B cell (primary cell): ENCODE data around the gene IL1RAP. TPM values are rescaled to one million over a fixed set of nuclear protein-coding genes. Genes with fewer than 3 reads are reported as not detected.

ENCODE experiments used
- ATAC-seq: fragments of 200-7000 bp; cut with Tn5 transposase; one replicate; pipeline ENCODE4 v1.10.0; 2021; ENCODE audit warnings: low read depth, mild to moderate bottlenecking, moderate number of reproducible peaks, moderate library complexity
- CTCF ChIA-PET: fragments of 350-600 bp; sonication (Branson Sonifier 250); formaldehyde crosslinking; loops from one replicate; lab custom pipeline; 2021; ENCODE audit warnings: antibody characterized with exemption, inconsistent platforms; lab: Charles Lee
- POLR2A ChIA-PET: fragments of 350-600 bp; sonication (Branson Sonifier 250); formaldehyde crosslinking; loops from one replicate; lab custom pipeline; 2021; ENCODE audit warnings: antibody characterized with exemption; lab: Charles Lee
- DNase-seq: peaks from one replicate; pipeline ENCODE4 v3.0.0; 2013
- H2AFZ ChIP-seq: 2 replicates; pipeline ENCODE4 v1.6.1; 2012; ENCODE audit warnings: mild to moderate bottlenecking, low read depth, low read length; ENCODE audit not compliant: insufficient read depth, poor library complexity, severe bottlenecking
- H3K27ac ChIP-seq, 2 donors: 1 replicate in 1 of 2; 2 replicates in 1 of 2; pipeline ENCODE4 v1.5.1; 2012 to 2013; ENCODE audit warnings: low read length in 2 of 2, mild to moderate bottlenecking in 2 of 2, moderate library complexity in 1 of 2
- H3K27me3 ChIP-seq, 4 experiments: fragments of 200-600 bp in 1 of 4; sonication (generic) in 1 of 4; replicated peaks in 1 of 4; 1 replicate in 2 of 4; 2 replicates in 2 of 4; pipeline versions ENCODE4 v1.6.1 to v1.7.0; 2013 to 2016; ENCODE audit warnings: low read length in 3 of 4, mild to moderate bottlenecking in 2 of 4, mixed read lengths in 1 of 4, moderate library complexity in 1 of 4; ENCODE audit not compliant: insufficient read depth in 4 of 4, control insufficient read depth in 3 of 4; ENCODE audit errors: control extremely low read depth in 1 of 4
- H3K36me3 ChIP-seq, 2 experiments: replicated peaks in 1 of 2; 1 replicate in 1 of 2; 2 replicates in 1 of 2; pipeline versions ENCODE4 v1.6.1 to v1.7.1; 2013; ENCODE audit warnings: low read length in 1 of 2; ENCODE audit not compliant: insufficient read depth in 2 of 2, control insufficient read depth in 1 of 2; ENCODE audit errors: control extremely low read depth in 1 of 2, extremely low read depth in 1 of 2
- H3K4me1 ChIP-seq, 2 donors: fragments of 200-600 bp in 1 of 2; sonication (generic) in 1 of 2; 1 replicate in 1 of 2; 2 replicates in 1 of 2; pipeline versions ENCODE4 v1.5.1 to v1.6.1; 2013 to 2017; ENCODE audit warnings: low read length in 2 of 2; ENCODE audit not compliant: control insufficient read depth in 2 of 2, insufficient read depth in 2 of 2
- H3K4me2 ChIP-seq: replicated peaks from 2 replicates; pipeline ENCODE3; 2012; ENCODE audit warnings: mild to moderate bottlenecking, low read depth, low read length; ENCODE audit not compliant: poor library complexity, severe bottlenecking
- H3K4me3 ChIP-seq, 5 experiments: fragments of 200-600 bp in 1 of 5; sonication (generic) in 1 of 5; 1 replicate in 3 of 5; 2 replicates in 2 of 5; pipeline versions ENCODE4 v1.5.1 to v1.7.0; 2011 to 2016; ENCODE audit warnings: low read length in 4 of 5, mild to moderate bottlenecking in 4 of 5, low read depth in 2 of 5, control low read depth in 1 of 5, moderate library complexity in 1 of 5; ENCODE audit not compliant: insufficient read depth in 1 of 5; ENCODE audit errors: control extremely low read depth in 1 of 5, extremely low read depth in 1 of 5
- H3K79me2 ChIP-seq: fragments of 200-600 bp; sonication (generic); one replicate; pipeline ENCODE4 v1.6.0; 2016; ENCODE audit warnings: low read length; ENCODE audit not compliant: control insufficient read depth, insufficient read depth
- H3K9ac ChIP-seq: fragments of 200-600 bp; sonication (generic); 2 replicates; pipeline ENCODE4 v1.6.1; 2017; ENCODE audit warnings: mild to moderate bottlenecking, low read length, moderate library complexity
- H3K9me3 ChIP-seq, 3 donors: one replicate each; pipeline versions ENCODE4 v1.6.1 to v1.7.1; 2013; ENCODE audit warnings: low read length in 2 of 3; ENCODE audit not compliant: control insufficient read depth in 2 of 3, insufficient read depth in 1 of 3; ENCODE audit errors: control extremely low read depth in 1 of 3
- H4K20me1 ChIP-seq: 2 replicates; pipeline ENCODE4 v1.6.0; 2012; ENCODE audit warnings: mild to moderate bottlenecking, low read length; ENCODE audit not compliant: insufficient read depth, control insufficient read depth, poor library complexity, severe bottlenecking
- H3K27ac Mint-ChIP-seq: one replicate; pipeline ENCODE4 v1.8.0; 2021; ENCODE audit warnings: mixed read lengths
- H3K27me3 Mint-ChIP-seq: one replicate; pipeline ENCODE4 v1.8.0; 2021; ENCODE audit warnings: mixed read lengths
- H3K4me1 Mint-ChIP-seq: one replicate; pipeline ENCODE4 v1.8.0; 2021; ENCODE audit warnings: mixed read lengths
- H3K4me3 Mint-ChIP-seq: one replicate; pipeline ENCODE4 v1.8.0; 2021; ENCODE audit warnings: mixed read lengths
- H3K9me3 Mint-ChIP-seq: one replicate; pipeline ENCODE4 v1.8.0; 2022; ENCODE audit warnings: mixed read lengths; ENCODE audit not compliant: insufficient read depth
- CTCF ChIP-seq: fragments of 200-600 bp; IDR thresholded peaks from one replicate; pipeline ENCODE4 v1.8.0; 2022; ENCODE audit warnings: antibody characterized with exemption, mild to moderate bottlenecking
- EZH2 ChIP-seq: IDR thresholded peaks from 2 replicates; pipeline ENCODE4 v1.6.1; 2012; ENCODE audit warnings: borderline replicate concordance, low read depth, mild to moderate bottlenecking, moderate library complexity, low read length; ENCODE audit not compliant: insufficient read depth, poor library complexity, severe bottlenecking
- WGBS: methylation state at CpG from one replicate; pipeline ENCODE4 v1.1.5; 2013; ENCODE audit warnings: missing lambda C conversion rate; ENCODE audit not compliant: insufficient coverage; 5-methylcytosine and 5-hydroxymethylcytosine counted together
- intact Hi-C: fragments of 100-400 bp; cut with micrococcal nuclease; formaldehyde crosslinking; loops from one replicate; pipeline ENCODE4 v1.10.0; 2022
- polyA plus RNA-seq: library from polyadenylated mRNA; depleted of rRNA; stranded (reverse); fragments of >200 nt; gene quantifications from 2 replicates; pipeline ENCODE4 v1.2.3, GENCODE V29; 2012
- total RNA-seq, 2 donors: library from RNA; stranded (reverse); fragments of 120-200 nt in 1 of 2; gene quantifications; 1 replicate in 1 of 2; 2 replicates in 1 of 2; pipeline versions ENCODE4 v1.2.3 to v1.2.4, GENCODE V29; 2013 to 2022

IL1RAP gene
- total and polyA plus RNA-seq, 2 donors (not counting 1 experiment from before 2014, with no cell fraction given) = 2.3 to 11.5 TPM

- Histone ChIP-seq H2AFZ (no peak overlapping the region), H3K4me1 (no peaks in the 10 kb centered on the region), H3K9me3 (no peaks in the 10 kb centered on the region), H3K36me3 (no peaks in the 10 kb centered on the region), H3K27ac (no peak overlapping the region), H3K27me3 (no peaks in the 10 kb centered on the region), H4K20me1 (no peaks in the 10 kb centered on the region), H3K4me2 (no peak overlapping the region), H3K79me2 (no peaks in the 10 kb centered on the region), H3K9ac (no peak overlapping the region), H3K4me3 (no peak overlapping the region)
- CTCF ChIA-PET = no interaction called here
- Mint-ChIP-seq H3K4me1 (peaks cover 7% of the 10 kb centered on the region), H3K9me3 (no peaks in the 10 kb centered on the region), H3K27ac (no peak overlapping the region), H3K27me3 (no peaks in the 10 kb centered on the region), H3K4me3 (no peak overlapping the region)
- intact Hi-C loops = no loop called here
- WGBS = no CpG with 5 or more reads among the region's 2 CpGs
- POLR2A ChIA-PET = no interaction called here
- ATAC-seq (no peak), DNase-seq (no peak)
- TF ChIP-seq EZH2 (no peak), CTCF (no peak)
Measured at GRCh38 chr3:190541560-190541959, 27.7 kb downstream of the IL1RAP start.

- CTCF ChIA-PET = no interaction called here
- intact Hi-C loops = no loop called here
- TF ChIP-seq EZH2 = no peak
- no peak for TF ChIP-seq CTCF
- no peak overlapping the region for H2AFZ ChIP-seq
- H4K20me1 ChIP-seq = no peaks in the 10 kb centered on the region
- Mint-ChIP-seq H3K27me3 (no peaks in the 10 kb centered on the region), H3K9me3 (no peaks in the 10 kb centered on the region), H3K4me3 (no peak overlapping the region), H3K27ac (no peak overlapping the region), H3K4me1 (peaks cover 2% of the 10 kb centered on the region)
- H3K9ac ChIP-seq = no peak overlapping the region
- POLR2A ChIA-PET = no interaction called here
- no peak for DNase-seq
- H3K27me3 ChIP-seq = no peaks in the 10 kb centered on the region
- H3K9me3 ChIP-seq = no peaks in the 10 kb centered on the region
- WGBS = no CpG with 5 or more reads among the region's 1 CpG
- H3K27ac ChIP-seq = no peak overlapping the region
- H3K4me2 ChIP-seq = no peak overlapping the region
- ATAC-seq = no peak
- no peaks in the 10 kb centered on the region for H3K36me3 ChIP-seq
- H3K4me1 ChIP-seq = no peaks in the 10 kb centered on the region
- no peak overlapping the region for H3K4me3 ChIP-seq
- no peaks in the 10 kb centered on the region for H3K79me2 ChIP-seq
Measured at GRCh38 chr3:190542846-190543245, 29.0 kb downstream of the IL1RAP start.
